SK-N-SH (cell line): ENCODE measurements around the gene BORCS5. TPM values are rescaled to one million over a fixed set of nuclear protein-coding genes. Genes with fewer than 3 reads are reported as not detected.

Source experiments
- CTCF ChIA-PET: fragments of 300-600, 350-600 bp; formaldehyde crosslinking; extraction: SDS; loops from one replicate; lab custom pipeline; 2021; lab: Yijun Ruan, JAX
- POLR2A ChIA-PET: fragments of 350-600 bp; sonication (Branson Sonifier 250); formaldehyde crosslinking; extraction: SDS; loops from one replicate; lab custom pipeline; 2020; ENCODE audit warnings: antibody characterized with exemption, inconsistent platforms; lab: Yijun Ruan, JAX
- DNase-seq: peaks from one replicate; pipeline ENCODE4 v3.0.0; 2012
- H2AFZ ChIP-seq: fragments of 200-600 bp; sonication (generic); 2 replicates; pipeline ENCODE4 v1.8.1; 2016; ENCODE audit warnings: antibody characterized with exemption, mild to moderate bottlenecking, low read depth
- H3F3A ChIP-seq: fragments of 200-600 bp; sonication (generic); replicated peaks from 2 replicates; pipeline ENCODE3; 2016; ENCODE audit warnings: antibody characterized with exemption, mild to moderate bottlenecking; ENCODE audit not compliant: insufficient read depth
- H3K27ac ChIP-seq, 2 experiments: fragments of 200-500 bp in 1 of 2; fragments of 200-600 bp in 1 of 2; sonication (Bioruptor generic) in 1 of 2; sonication (generic), shearing (Covaris generic) in 1 of 2; 2 replicates each; pipeline versions ENCODE4 v1.5.1 to v1.6.1; 2014 to 2016; ENCODE audit warnings: low read depth in 2 of 2, inconsistent platforms in 1 of 2, low read length in 1 of 2, mild to moderate bottlenecking in 1 of 2, mixed read lengths in 1 of 2
- H3K27me3 ChIP-seq: fragments of 200-600 bp; sonication (generic), shearing (Covaris generic); 2 replicates; pipeline ENCODE4 v1.6.1; 2016; ENCODE audit warnings: mixed run types; ENCODE audit not compliant: insufficient read depth
- H3K36me3 ChIP-seq, 2 experiments: fragments of 200-500 bp in 1 of 2; fragments of 200-600 bp in 1 of 2; sonication (Bioruptor generic) in 1 of 2; sonication (generic) in 1 of 2; replicated peaks in 1 of 2; 2 replicates each; pipeline versions ENCODE3 to v1.5.1; 2014 to 2016; ENCODE audit warnings: low read length in 1 of 2, mild to moderate bottlenecking in 1 of 2; ENCODE audit not compliant: insufficient read depth in 2 of 2, control insufficient read depth in 1 of 2
- H3K4me1 ChIP-seq, 2 experiments: fragments of 200-500 bp in 1 of 2; fragments of 200-600 bp in 1 of 2; sonication (Bioruptor generic) in 1 of 2; sonication (generic), shearing (Covaris generic) in 1 of 2; 2 replicates each; pipeline versions ENCODE4 v1.5.1 to v1.6.1; 2014 to 2016; ENCODE audit warnings: low read depth in 1 of 2, low read length in 1 of 2, mixed run types in 1 of 2; ENCODE audit not compliant: insufficient read depth in 2 of 2, control insufficient read depth in 1 of 2
- H3K4me2 ChIP-seq: fragments of 200-600 bp; sonication (generic), shearing (Covaris generic); 2 replicates; pipeline ENCODE4 v1.6.1; 2017; ENCODE audit warnings: mixed run types
- H3K4me3 ChIP-seq, 2 experiments: fragments of 200-500 bp in 1 of 2; fragments of 200-600 bp in 1 of 2; sonication (Bioruptor generic) in 1 of 2; sonication (generic), shearing (Covaris generic) in 1 of 2; 2 replicates each; pipeline versions ENCODE4 v1.5.1 to v1.8.1; 2014 to 2016; ENCODE audit warnings: low read depth in 2 of 2, inconsistent platforms in 1 of 2, low read length in 1 of 2, mild to moderate bottlenecking in 1 of 2, mixed read lengths in 1 of 2, moderate library complexity in 1 of 2
- H3K79me2 ChIP-seq: fragments of 200-600 bp; sonication (generic); 2 replicates; pipeline ENCODE4 v1.8.1; 2017; ENCODE audit warnings: mild to moderate bottlenecking; ENCODE audit not compliant: insufficient read depth
- H3K9ac ChIP-seq: fragments of 200-600 bp; sonication (generic); 2 replicates; pipeline ENCODE4 v1.6.1; 2017; ENCODE audit warnings: mixed run types
- H3K9me2 ChIP-seq: fragments of 200-600 bp; sonication (generic); 2 replicates; pipeline ENCODE4 v1.6.1; 2017; ENCODE audit warnings: mixed run types
- H3K9me3 ChIP-seq: fragments of 200-600 bp; sonication (generic); 2 replicates; pipeline ENCODE4 v1.6.1; 2017; ENCODE audit warnings: mixed run types, mild to moderate bottlenecking, moderate library complexity
- H4K20me1 ChIP-seq: fragments of 200-600 bp; sonication (generic); 2 replicates; pipeline ENCODE4 v1.6.1; 2017; ENCODE audit warnings: mild to moderate bottlenecking, mixed run types; ENCODE audit not compliant: insufficient read depth
- CHD2 ChIP-seq: fragments of 150-350 bp; IDR thresholded peaks from 2 replicates; pipeline ENCODE4 v1.6.1; 2018; ENCODE audit warnings: low read length; ENCODE audit not compliant: partially characterized antibody
- ELF1 ChIP-seq: IDR thresholded peaks from 2 replicates; pipeline ENCODE4 v1.4.0; 2012
- EP300 ChIP-seq, 2 experiments: IDR thresholded peaks; 2 replicates each; pipeline versions ENCODE4 v1.4.0 to v1.6.1; 2012; ENCODE audit warnings: borderline replicate concordance in 1 of 2, low read depth in 1 of 2, low read length in 1 of 2
- EZH2phosphoT487 ChIP-seq: fragments of 200-600 bp; sonication (generic); IDR thresholded peaks from 2 replicates; pipeline ENCODE4 v1.6.1; 2017; ENCODE audit warnings: low read depth, mixed run types, mild to moderate bottlenecking, antibody characterized with exemption, moderate library complexity, borderline replicate concordance
- FOSL2 ChIP-seq: IDR thresholded peaks from 2 replicates; pipeline ENCODE4 v1.4.0; 2012; ENCODE audit warnings: low read depth, mild to moderate bottlenecking, moderate library complexity, borderline replicate concordance
- FOXJ3 ChIP-seq: sonication (generic); formaldehyde crosslinking; IDR thresholded peaks from 2 replicates; pipeline ENCODE4 v1.5.1; 2020; ENCODE audit warnings: mild to moderate bottlenecking, missing genetic modification reagents
- MEF2A ChIP-seq: IDR thresholded peaks from 2 replicates; pipeline ENCODE4 v1.4.0; 2012; ENCODE audit warnings: low read depth, borderline replicate concordance
- NFIC ChIP-seq: IDR thresholded peaks from 2 replicates; pipeline ENCODE4 v1.4.0; 2012; ENCODE audit warnings: borderline replicate concordance
- NRF1 ChIP-seq: IDR thresholded peaks from 2 replicates; pipeline ENCODE4 v1.6.1; 2012; ENCODE audit warnings: low read depth, mild to moderate bottlenecking, low read length
- POLR2AphosphoS5 ChIP-seq: IDR thresholded peaks from 2 replicates; pipeline ENCODE4 v1.6.1; 2012; ENCODE audit warnings: low read depth, low read length
- RAD21 ChIP-seq: IDR thresholded peaks from 2 replicates; pipeline ENCODE4 v1.6.1; 2012; ENCODE audit warnings: mild to moderate bottlenecking, low read length
- SIN3A ChIP-seq: IDR thresholded peaks from 2 replicates; pipeline ENCODE4 v1.6.1; 2012; ENCODE audit warnings: low read depth, mild to moderate bottlenecking, low read length, moderate library complexity, borderline replicate concordance
- SMC3 ChIP-seq: IDR thresholded peaks from 2 replicates; pipeline ENCODE4 v1.6.1; 2012; ENCODE audit warnings: low read depth, low read length, improper control_type of control experiment
- TAF1 ChIP-seq: IDR thresholded peaks from 2 replicates; pipeline ENCODE4 v1.6.1; 2012; ENCODE audit warnings: low read depth, mild to moderate bottlenecking, low read length, moderate library complexity, borderline replicate concordance
- TCF12 ChIP-seq: IDR thresholded peaks from 2 replicates; pipeline ENCODE4 v1.4.0; 2012
- TEAD4 ChIP-seq: IDR thresholded peaks from 2 replicates; pipeline ENCODE4 v1.4.0; 2012; ENCODE audit warnings: mild to moderate bottlenecking, borderline replicate concordance; ENCODE audit not compliant: insufficient read depth
- WGBS: methylation state at CpG from one replicate; pipeline ENCODE4 v1.1.6; 2017; ENCODE audit warnings: low lambda C conversion rate; 5-methylcytosine and 5-hydroxymethylcytosine counted together
- polyA plus RNA-seq, 3 experiments: library from polyadenylated mRNA; depleted of rRNA; stranded (reverse); fragments of >200 nt; gene quantifications; 2 replicates each; pipeline ENCODE4 v1.2.3, GENCODE V29; 2012
- TF ChIP-seq, protein P1 (sequence below): fragments of 150-350 bp; IDR thresholded peaks from 2 replicates; pipeline ENCODE4 v1.6.1; 2016; ENCODE audit warnings: mild to moderate bottlenecking, low read depth, low read length
- TF ChIP-seq, protein P2 (sequence below): IDR thresholded peaks from 2 replicates; pipeline ENCODE4 v1.4.0; 2012; ENCODE audit warnings: low read depth
- TF ChIP-seq, protein P3 (sequence below): IDR thresholded peaks from 2 replicates; pipeline ENCODE4; 2012
- TF ChIP-seq, protein P4 (sequence below): fragments of 150-350 bp; IDR thresholded peaks from 2 replicates; pipeline ENCODE4 v1.6.1; 2017; ENCODE audit warnings: antibody characterized with exemption, low read length, low read depth, borderline replicate concordance
- TF ChIP-seq, protein P5 (sequence below): IDR thresholded peaks from 2 replicates; pipeline ENCODE4 v1.4.0; 2012; ENCODE audit warnings: low read depth, borderline replicate concordance

The BORCS5 gene
- polyA plus RNA-seq, 1 of the 3 experiments (the other 2 are of a cell fraction) = 16.3 TPM

DNA sequence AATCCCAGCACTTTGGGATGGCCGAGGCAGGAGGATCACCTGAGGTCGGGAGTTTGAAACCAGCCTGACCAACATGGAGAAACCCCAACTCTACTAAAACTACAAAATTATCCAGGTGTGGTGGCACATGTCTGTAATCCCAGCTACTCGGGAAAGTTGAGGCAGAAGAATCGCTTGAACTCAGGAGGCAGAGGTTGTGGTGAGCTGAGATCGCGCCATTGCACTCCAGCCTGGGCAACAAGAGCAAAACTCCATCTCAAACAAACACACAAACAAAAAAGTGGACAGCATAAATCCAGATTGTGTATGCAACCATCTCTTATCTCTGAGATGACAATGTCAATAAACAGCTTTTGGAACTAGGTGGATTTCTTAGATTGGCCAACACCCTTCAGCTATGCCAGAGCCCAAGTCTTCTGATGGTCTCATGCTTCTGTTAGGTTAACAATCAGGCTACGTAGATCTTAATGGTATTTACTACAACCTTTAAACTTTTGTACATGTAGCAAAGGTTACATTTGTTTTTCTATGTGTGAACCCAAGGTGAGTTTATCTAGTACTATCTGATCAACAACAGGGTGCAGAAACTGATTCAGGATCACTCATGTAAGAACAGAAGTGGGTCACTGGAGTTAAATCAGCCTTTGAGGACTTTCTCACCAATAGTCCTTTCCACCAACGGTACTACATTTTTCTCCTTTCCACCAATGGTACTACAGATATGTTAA is 132.1 kb downstream of the BORCS5 start:
- no peaks in the 10 kb centered on the region for H3K27me3 ChIP-seq
- H3K9ac ChIP-seq = no peak overlapping the region
- H3K36me3 ChIP-seq = peaks cover 6 to 26% of the 10 kb centered on the region in 2 experiments
- no peaks in the 10 kb centered on the region for H3K9me3 ChIP-seq
- H3K4me3 ChIP-seq = no peak overlapping the region
- H3F3A ChIP-seq = peaks cover 3% of the 10 kb centered on the region
- H3K4me1 ChIP-seq = no peaks in the 10 kb centered on the region
- peaks cover 33% of the 10 kb centered on the region for H3K79me2 ChIP-seq
- CTCF ChIA-PET = interaction anchor here (1.0 kb wide), 1 partner anchor 167 kb away, joined by 3 read pairs; no protein-coding TSS in a partner anchor
- H3K27ac ChIP-seq = no peak overlapping the region
- H4K20me1 ChIP-seq = no peaks in the 10 kb centered on the region
- no peak for TF ChIP-seq TEAD4
- TF ChIP-seq RAD21 = no peak
- TF ChIP-seq, protein P1, sequence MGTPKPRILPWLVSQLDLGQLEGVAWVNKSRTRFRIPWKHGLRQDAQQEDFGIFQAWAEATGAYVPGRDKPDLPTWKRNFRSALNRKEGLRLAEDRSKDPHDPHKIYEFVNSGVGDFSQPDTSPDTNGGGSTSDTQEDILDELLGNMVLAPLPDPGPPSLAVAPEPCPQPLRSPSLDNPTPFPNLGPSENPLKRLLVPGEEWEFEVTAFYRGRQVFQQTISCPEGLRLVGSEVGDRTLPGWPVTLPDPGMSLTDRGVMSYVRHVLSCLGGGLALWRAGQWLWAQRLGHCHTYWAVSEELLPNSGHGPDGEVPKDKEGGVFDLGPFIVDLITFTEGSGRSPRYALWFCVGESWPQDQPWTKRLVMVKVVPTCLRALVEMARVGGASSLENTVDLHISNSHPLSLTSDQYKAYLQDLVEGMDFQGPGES = no peak
- TF ChIP-seq TAF1 = no peak
- no peak for TF ChIP-seq SMC3
- no peak for TF ChIP-seq SIN3A
- TF ChIP-seq FOXJ3 (CRISPR knock-in tag) = no peak
- no peak for TF ChIP-seq EZH2phosphoT487
- no peak for TF ChIP-seq POLR2AphosphoS5
- TF ChIP-seq CHD2 = no peak
- TF ChIP-seq, protein P2, sequence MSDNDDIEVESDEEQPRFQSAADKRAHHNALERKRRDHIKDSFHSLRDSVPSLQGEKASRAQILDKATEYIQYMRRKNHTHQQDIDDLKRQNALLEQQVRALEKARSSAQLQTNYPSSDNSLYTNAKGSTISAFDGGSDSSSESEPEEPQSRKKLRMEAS = no peak
- no peak for TF ChIP-seq EP300 (IDR thresholded peaks at IDR 0.05; ENCODE audit: borderline replicate concordance in 1 of 2, low read depth in 1 of 2, low read length in 1 of 2)
- no peak for TF ChIP-seq ELF1
- TF ChIP-seq, all 33 proteins: peak for 0
- Histone ChIP-seq H2AFZ (no peak overlapping the region), H3K4me2 (no peak overlapping the region), H3K9me2 (no peaks in the 10 kb centered on the region)
- POLR2A ChIA-PET = no interaction called here
- DNase-seq = no peak
- 96% methylated on average over 8 of the region's 8 CpGs for WGBS

DNA sequence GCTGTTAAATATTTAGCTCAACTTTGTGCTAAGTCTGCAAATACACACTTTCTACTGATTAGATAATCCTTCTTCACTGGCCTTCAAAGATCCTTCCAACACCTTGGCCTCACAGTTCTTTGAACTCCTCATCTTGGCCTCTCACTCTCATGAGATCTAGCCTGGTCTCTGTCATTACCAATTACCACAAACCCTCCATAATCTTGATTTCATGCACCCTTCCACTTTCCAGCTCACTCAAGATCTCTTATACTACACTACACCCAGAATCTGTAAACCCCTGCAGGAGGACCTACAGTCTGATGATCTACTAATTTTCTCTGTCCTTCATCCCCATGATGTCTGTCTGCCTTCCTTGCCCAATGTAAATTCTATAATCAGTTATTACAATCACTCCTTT is 134.7 kb downstream of the BORCS5 start:
- H3K9me2 ChIP-seq = no peaks in the 10 kb centered on the region
- no peak overlapping the region for H3K27ac ChIP-seq
- H3K4me2 ChIP-seq = no peak overlapping the region
- POLR2A ChIA-PET = no interaction called here
- no peak overlapping the region for H3K4me3 ChIP-seq
- H3K27me3 ChIP-seq = no peaks in the 10 kb centered on the region
- H3K9ac ChIP-seq = no peak overlapping the region
- peaks cover 48% of the 10 kb centered on the region for H3K79me2 ChIP-seq
- H3K9me3 ChIP-seq = no peaks in the 10 kb centered on the region
- H3K4me1 ChIP-seq = peaks cover 0 to 6% of the 10 kb centered on the region in 2 experiments; a peak in 2 of 4 replicates
- H4K20me1 ChIP-seq = no peaks in the 10 kb centered on the region
- no peak for DNase-seq
- CTCF ChIA-PET = no interaction called here
- H3K36me3 ChIP-seq = peaks cover 7 to 31% of the 10 kb centered on the region in 2 experiments
- H2AFZ ChIP-seq = no peak overlapping the region
- H3F3A ChIP-seq = no peaks in the 10 kb centered on the region
- TF ChIP-seq ELF1 (no peak), TCF12 (no peak), NFIC (no peak), CHD2 (no peak), NRF1 (no peak), FOSL2 (no peak), MEF2A (no peak), RAD21 (no peak), TEAD4 (no peak), POLR2AphosphoS5 (no peak)
- TF ChIP-seq, protein P1 = no peak
- TF ChIP-seq, protein P3, sequence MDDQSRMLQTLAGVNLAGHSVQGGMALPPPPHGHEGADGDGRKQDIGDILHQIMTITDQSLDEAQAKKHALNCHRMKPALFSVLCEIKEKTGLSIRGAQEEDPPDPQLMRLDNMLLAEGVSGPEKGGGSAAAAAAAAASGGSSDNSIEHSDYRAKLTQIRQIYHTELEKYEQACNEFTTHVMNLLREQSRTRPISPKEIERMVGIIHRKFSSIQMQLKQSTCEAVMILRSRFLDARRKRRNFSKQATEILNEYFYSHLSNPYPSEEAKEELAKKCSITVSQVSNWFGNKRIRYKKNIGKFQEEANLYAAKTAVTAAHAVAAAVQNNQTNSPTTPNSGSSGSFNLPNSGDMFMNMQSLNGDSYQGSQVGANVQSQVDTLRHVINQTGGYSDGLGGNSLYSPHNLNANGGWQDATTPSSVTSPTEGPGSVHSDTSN = no peak
- TF ChIP-seq, protein P4, sequence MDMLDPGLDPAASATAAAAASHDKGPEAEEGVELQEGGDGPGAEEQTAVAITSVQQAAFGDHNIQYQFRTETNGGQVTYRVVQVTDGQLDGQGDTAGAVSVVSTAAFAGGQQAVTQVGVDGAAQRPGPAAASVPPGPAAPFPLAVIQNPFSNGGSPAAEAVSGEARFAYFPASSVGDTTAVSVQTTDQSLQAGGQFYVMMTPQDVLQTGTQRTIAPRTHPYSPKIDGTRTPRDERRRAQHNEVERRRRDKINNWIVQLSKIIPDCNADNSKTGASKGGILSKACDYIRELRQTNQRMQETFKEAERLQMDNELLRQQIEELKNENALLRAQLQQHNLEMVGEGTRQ = no peak
- TF ChIP-seq, protein P5, sequence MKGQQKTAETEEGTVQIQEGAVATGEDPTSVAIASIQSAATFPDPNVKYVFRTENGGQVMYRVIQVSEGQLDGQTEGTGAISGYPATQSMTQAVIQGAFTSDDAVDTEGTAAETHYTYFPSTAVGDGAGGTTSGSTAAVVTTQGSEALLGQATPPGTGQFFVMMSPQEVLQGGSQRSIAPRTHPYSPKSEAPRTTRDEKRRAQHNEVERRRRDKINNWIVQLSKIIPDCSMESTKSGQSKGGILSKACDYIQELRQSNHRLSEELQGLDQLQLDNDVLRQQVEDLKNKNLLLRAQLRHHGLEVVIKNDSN = no peak
